DOHH2 (cell line): ENCODE measurements around the gene AHCTF1.

Experiments
- H3F3A ChIP-seq: fragments of 200-600 bp; sonication (generic), shearing (Covaris generic); 2 replicates; pipeline ENCODE4 v1.6.0; 2016; ENCODE audit warnings: antibody characterized with exemption, mild to moderate bottlenecking; ENCODE audit not compliant: control insufficient read depth, insufficient read depth
- H3K27ac ChIP-seq: fragments of 200-600 bp; sonication (generic); 2 replicates; pipeline ENCODE4 v1.5.1; 2014; ENCODE audit warnings: low read depth, mild to moderate bottlenecking, low read length, moderate library complexity
- H3K27me3 ChIP-seq: fragments of 200-600 bp; sonication (generic); 2 replicates; pipeline ENCODE4 v1.6.1; 2014; ENCODE audit warnings: mild to moderate bottlenecking, low read length, mixed read lengths; ENCODE audit not compliant: control insufficient read depth
- H3K36me3 ChIP-seq: fragments of 200-600 bp; sonication (generic); 2 replicates; pipeline ENCODE4 v1.6.1; 2014; ENCODE audit warnings: mild to moderate bottlenecking, low read length, moderate library complexity, mixed read lengths; ENCODE audit not compliant: control insufficient read depth
- H3K4me1 ChIP-seq: fragments of 200-600 bp; sonication (generic); 2 replicates; pipeline ENCODE4 v1.6.1; 2014; ENCODE audit warnings: mild to moderate bottlenecking, low read length, mixed read lengths; ENCODE audit not compliant: control insufficient read depth
- H3K4me2 ChIP-seq: fragments of 200-600 bp; sonication (generic); 2 replicates; pipeline ENCODE4 v1.6.0; 2014; ENCODE audit warnings: mild to moderate bottlenecking, low read length, moderate library complexity
- H3K4me3 ChIP-seq: fragments of 200-600 bp; sonication (generic); 2 replicates; pipeline ENCODE4 v1.5.1; 2014; ENCODE audit warnings: mild to moderate bottlenecking, low read length, mixed read lengths
- H3K79me2 ChIP-seq: fragments of 200-600 bp; sonication (generic); 2 replicates; pipeline ENCODE4 v1.6.1; 2014; ENCODE audit warnings: mild to moderate bottlenecking, low read length, mixed read lengths; ENCODE audit not compliant: control insufficient read depth
- H3K9me2 ChIP-seq: fragments of 200-600 bp; sonication (generic); replicated peaks from 2 replicates; pipeline ENCODE4 v1.6.1; 2014; ENCODE audit warnings: mild to moderate bottlenecking, low read length, mixed read lengths; ENCODE audit not compliant: control insufficient read depth
- H3K9me3 ChIP-seq: fragments of 200-600 bp; sonication (generic); 2 replicates; pipeline ENCODE4 v1.6.1; 2014; ENCODE audit warnings: antibody characterized with exemption, low read length, mixed read lengths; ENCODE audit not compliant: control insufficient read depth, insufficient read depth
- H4K20me1 ChIP-seq: fragments of 200-600 bp; sonication (generic); 2 replicates; pipeline ENCODE4 v1.6.0; 2014; ENCODE audit warnings: low read depth, mild to moderate bottlenecking, antibody characterized with exemption, low read length, moderate library complexity; ENCODE audit not compliant: control insufficient read depth, insufficient read depth
- CTCF ChIP-seq: fragments of 200-600 bp; sonication (generic); IDR thresholded peaks from one replicate; pipeline ENCODE4 v1.5.1; 2014; ENCODE audit warnings: antibody characterized with exemption, mild to moderate bottlenecking, low read depth, low read length; ENCODE audit not compliant: poor library complexity, severe bottlenecking
- EZH2phosphoT487 ChIP-seq: fragments of 200-600 bp; sonication (generic); IDR thresholded peaks from 2 replicates; pipeline ENCODE4 v1.6.1; 2017; ENCODE audit warnings: borderline replicate concordance, mild to moderate bottlenecking, antibody characterized with exemption, low read length, moderate library complexity, mixed read lengths

AHCTF1 gene

DNA sequence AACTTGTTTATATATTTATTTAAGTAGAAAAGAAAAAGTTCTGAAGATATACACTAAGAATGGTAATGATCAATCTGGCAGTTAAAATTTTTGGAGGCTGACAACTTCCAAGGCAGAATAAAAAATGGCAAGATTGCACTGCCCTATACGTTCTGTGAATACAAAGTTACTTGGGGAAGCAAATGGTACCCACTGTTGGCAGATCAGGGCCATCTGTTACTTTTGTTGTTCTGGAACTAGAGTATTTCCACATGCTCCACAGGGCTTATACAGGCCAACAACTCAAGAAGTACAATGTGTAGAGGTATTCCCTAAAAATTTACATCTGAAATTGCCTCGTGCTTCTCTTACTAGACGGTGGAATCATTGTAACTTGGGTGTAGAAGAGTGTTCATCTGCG lies 53.2 kb downstream of the AHCTF1 start:
- Histone ChIP-seq H3K27me3 (no peaks in the 10 kb centered on the region), H3K79me2 (peaks cover 20% of the 10 kb centered on the region), H3K9me3 (no peaks in the 10 kb centered on the region), H3K4me1 (no peaks in the 10 kb centered on the region), H3K4me3 (no peak overlapping the region), H3K4me2 (no peak overlapping the region), H3K27ac (no peak overlapping the region), H4K20me1 (no peaks in the 10 kb centered on the region), H3K36me3 (peaks cover 73% of the 10 kb centered on the region), H3K9me2 (no peaks in the 10 kb centered on the region), H3F3A (no peaks in the 10 kb centered on the region)
- no peak for TF ChIP-seq CTCF
- no peak for TF ChIP-seq EZH2phosphoT487

DNA sequence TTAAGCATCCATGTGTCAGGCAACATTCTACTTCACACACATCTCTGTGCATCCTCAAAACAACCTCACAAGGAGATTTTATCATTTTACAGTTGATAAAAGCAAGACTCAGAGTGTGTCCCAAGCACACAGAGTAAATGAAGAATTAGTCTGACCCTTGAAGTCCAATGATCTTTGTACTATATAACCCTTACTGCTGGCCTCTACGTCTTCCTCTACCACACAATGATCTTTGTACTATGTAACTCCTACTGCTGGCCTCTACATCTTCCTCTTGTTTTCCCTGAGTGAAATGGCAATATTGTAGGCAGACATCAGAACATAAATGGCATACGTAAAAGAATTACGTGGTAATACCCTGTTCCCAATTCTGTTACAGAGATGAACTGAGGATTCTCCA lies 55.3 kb downstream of the AHCTF1 start:
- H3K27ac ChIP-seq: no peak overlapping the region
- no peaks in the 10 kb centered on the region for H3K4me1 ChIP-seq
- no peaks in the 10 kb centered on the region for H3F3A ChIP-seq
- TF ChIP-seq CTCF: no peak
- TF ChIP-seq EZH2phosphoT487: no peak
- H3K79me2 ChIP-seq: peaks cover 23% of the 10 kb centered on the region
- no peaks in the 10 kb centered on the region for H3K9me2 ChIP-seq
- H3K9me3 ChIP-seq: no peaks in the 10 kb centered on the region
- H4K20me1 ChIP-seq: no peaks in the 10 kb centered on the region; the same call in 1 of the 2 replicates
- no peaks in the 10 kb centered on the region for H3K27me3 ChIP-seq
- no peak overlapping the region for H3K4me3 ChIP-seq
- H3K4me2 ChIP-seq: no peak overlapping the region
- peaks cover 75% of the 10 kb centered on the region for H3K36me3 ChIP-seq

GRCh38 chr1:246875041-246876026 lies 56.4 kb downstream of the AHCTF1 start:
- H3K4me1 ChIP-seq: no peaks in the 10 kb centered on the region
- H4K20me1 ChIP-seq: no peaks in the 10 kb centered on the region; the same call in 1 of the 2 replicates
- peaks cover 82% of the 10 kb centered on the region for H3K36me3 ChIP-seq
- TF ChIP-seq EZH2phosphoT487 (no peak), CTCF (no peak)
- H3K79me2 ChIP-seq: peaks cover 22% of the 10 kb centered on the region
- H3F3A ChIP-seq: no peaks in the 10 kb centered on the region
- no peaks in the 10 kb centered on the region for H3K27me3 ChIP-seq
- no peak overlapping the region for H3K4me3 ChIP-seq
- H3K9me2 ChIP-seq: no peaks in the 10 kb centered on the region
- H3K4me2 ChIP-seq: no peak overlapping the region
- H3K9me3 ChIP-seq: no peaks in the 10 kb centered on the region
- H3K27ac ChIP-seq: no peak overlapping the region
